Liver (tissue), 9 donors: Measurements from ENCODE around the gene CYP17A1. TPM values are rescaled to one million over a fixed set of nuclear protein-coding genes. Genes with fewer than 3 reads are reported as not detected.
A peak's percentile ranks its signal among the peaks of the same experiment; 100 is the strongest.

Experiments
- DNase-seq: peaks from one replicate; pipeline ENCODE4 v3.0.0-alpha.2; 2017; ENCODE audit warnings: low spot score
- H3K27ac ChIP-seq, 2 donors: one replicate each; pipeline ENCODE4 v1.7.0; 2013; ENCODE audit warnings: inconsistent platforms in 2 of 2, low read length in 2 of 2, control low read depth in 1 of 2, low read depth in 1 of 2, mild to moderate bottlenecking in 1 of 2
- H3K27me3 ChIP-seq, 4 donors: one replicate each; pipeline versions ENCODE4 v1.6.1 to v1.7.0; 2013; ENCODE audit warnings: low read length in 3 of 4, inconsistent platforms in 1 of 4, mild to moderate bottlenecking in 1 of 4, moderate library complexity in 1 of 4; ENCODE audit not compliant: control insufficient read depth in 4 of 4, insufficient read depth in 4 of 4
- H3K36me3 ChIP-seq, 4 donors: one replicate each; pipeline versions ENCODE4 v1.6.1 to v1.7.0; 2013; ENCODE audit warnings: low read length in 3 of 4, mild to moderate bottlenecking in 3 of 4, low read depth in 1 of 4, moderate library complexity in 1 of 4; ENCODE audit not compliant: control insufficient read depth in 4 of 4, insufficient read depth in 3 of 4
- H3K4me1 ChIP-seq, 4 donors: one replicate each; pipeline versions ENCODE4 v1.6.1 to v1.7.0; 2013; ENCODE audit warnings: low read length in 3 of 4, mild to moderate bottlenecking in 3 of 4, moderate library complexity in 1 of 4; ENCODE audit not compliant: control insufficient read depth in 4 of 4, insufficient read depth in 4 of 4
- H3K4me3 ChIP-seq, 3 donors: one replicate each; pipeline versions ENCODE4 v1.6.1 to v1.7.0; 2013; ENCODE audit warnings: low read length in 3 of 3, control low read depth in 1 of 3, low read depth in 1 of 3, mild to moderate bottlenecking in 1 of 3
- H3K9ac ChIP-seq, 2 donors: one replicate each; pipeline ENCODE4 v1.7.0; 2013; ENCODE audit warnings: low read length in 2 of 2, mild to moderate bottlenecking in 2 of 2, moderate library complexity in 2 of 2, control low read depth in 1 of 2, low read depth in 1 of 2
- H3K9me3 ChIP-seq, 4 donors: one replicate each; pipeline versions ENCODE4 v1.6.1 to v1.7.0; 2013; ENCODE audit warnings: low read length in 3 of 4; ENCODE audit not compliant: control insufficient read depth in 4 of 4
- ATF3 ChIP-seq: IDR thresholded peaks from 2 replicates; pipeline ENCODE4 v1.6.1; 2016; ENCODE audit warnings: antibody characterized with exemption
- CTCF ChIP-seq: fragments of 150-350 bp; IDR thresholded peaks from 2 replicates; pipeline ENCODE4 v1.5.1; 2017; ENCODE audit warnings: improper control_type of control experiment, low read depth, low read length; ENCODE audit not compliant: missing input control
- EGR1 ChIP-seq, 2 donors: IDR thresholded peaks; 2 replicates each; pipeline ENCODE4 v1.6.1; 2016 to 2018; ENCODE audit warnings: antibody characterized with exemption in 2 of 2, low read depth in 2 of 2
- FOXA1 ChIP-seq: IDR thresholded peaks from 2 replicates; pipeline ENCODE4 v1.6.1; 2016; ENCODE audit warnings: antibody characterized with exemption
- FOXA2 ChIP-seq: IDR thresholded peaks from 2 replicates; pipeline ENCODE4 v1.6.1; 2016; ENCODE audit warnings: antibody characterized with exemption
- GABPA ChIP-seq, 2 donors: IDR thresholded peaks in 1 of 2; conservative IDR thresholded peaks in 1 of 2; 2 replicates each; pipeline ENCODE4 v1.6.1; 2016; ENCODE audit warnings: antibody characterized with exemption in 2 of 2, mild to moderate bottlenecking in 1 of 2, moderate library complexity in 1 of 2
- HNF4A ChIP-seq, 2 donors: conservative IDR thresholded peaks; 2 replicates each; pipeline ENCODE4 v1.6.1; 2016; ENCODE audit warnings: antibody characterized with exemption in 2 of 2, mild to moderate bottlenecking in 2 of 2
- HNF4G ChIP-seq: IDR thresholded peaks from 2 replicates; pipeline ENCODE4 v1.6.1; 2016; ENCODE audit warnings: antibody characterized with exemption
- JUND ChIP-seq, 2 donors: IDR thresholded peaks; 2 replicates each; pipeline ENCODE4 v1.6.1; 2016; ENCODE audit warnings: antibody characterized with exemption in 2 of 2
- MAX ChIP-seq: IDR thresholded peaks from 2 replicates; pipeline ENCODE4 v1.6.1; 2016; ENCODE audit warnings: antibody characterized with exemption
- NR2F2 ChIP-seq: IDR thresholded peaks from 2 replicates; pipeline ENCODE4 v1.6.1; 2016; ENCODE audit warnings: antibody characterized with exemption
- RAD21 ChIP-seq, 2 donors: IDR thresholded peaks; 2 replicates each; pipeline ENCODE4 v1.6.1; 2016; ENCODE audit warnings: antibody characterized with exemption in 2 of 2, mild to moderate bottlenecking in 2 of 2
- REST ChIP-seq: IDR thresholded peaks from 2 replicates; pipeline ENCODE4 v1.6.1; 2016; ENCODE audit warnings: antibody characterized with exemption, mild to moderate bottlenecking
- RXRA ChIP-seq, 2 donors: IDR thresholded peaks; 2 replicates each; pipeline ENCODE4 v1.6.1; 2017 to 2018; ENCODE audit warnings: antibody characterized with exemption in 2 of 2, mild to moderate bottlenecking in 1 of 2
- SP1 ChIP-seq: IDR thresholded peaks from 2 replicates; pipeline ENCODE4 v1.6.1; 2018; ENCODE audit warnings: antibody characterized with exemption, mild to moderate bottlenecking
- TAF1 ChIP-seq: conservative IDR thresholded peaks from 2 replicates; pipeline ENCODE4 v1.6.1; 2016; ENCODE audit warnings: antibody characterized with exemption, mild to moderate bottlenecking
- YY1 ChIP-seq: IDR thresholded peaks from 2 replicates; pipeline ENCODE4 v1.6.1; 2016; ENCODE audit warnings: antibody characterized with exemption, mild to moderate bottlenecking
- ZBTB33 ChIP-seq: IDR thresholded peaks from 2 replicates; pipeline ENCODE4 v1.6.1; 2016; ENCODE audit warnings: antibody characterized with exemption
- WGBS: extraction: QIAGEN DNeasy Blood & Tissue Kit; methylation state at CpG from one replicate; pipeline ENCODE4 v1.1.7; 2013; 5-methylcytosine and 5-hydroxymethylcytosine counted together
- polyA plus RNA-seq, 2 donors: library from polyadenylated mRNA; stranded (reverse) in 1 of 2; unstranded in 1 of 2; fragments of 200-250 nt in 1 of 2; fragments of >200 nt in 1 of 2; fragmentation: Nextera tagmentation in 1 of 2; extraction: Ambion mirVana in 1 of 2; gene quantifications; one replicate each; pipeline versions ENCODE4 v1.2.1 to v1.2.3, GENCODE V29; 2013 to 2015
- total RNA-seq, 2 donors: library from RNA; depleted of rRNA; stranded (reverse); fragments of >200 nt; gene quantifications; one replicate each; pipeline ENCODE4 v1.2.3, GENCODE V29; 2014
- donor health status: healthy.
- donor health status: healthy.
- donor health status: healthy.
- donor health status: healthy.
- donor health status: healthy.

The CYP17A1 gene
- total and polyA plus RNA-seq, 4 donors: 0.16 to 13.1 (median 1.0) TPM; not detected in 1

DNA sequence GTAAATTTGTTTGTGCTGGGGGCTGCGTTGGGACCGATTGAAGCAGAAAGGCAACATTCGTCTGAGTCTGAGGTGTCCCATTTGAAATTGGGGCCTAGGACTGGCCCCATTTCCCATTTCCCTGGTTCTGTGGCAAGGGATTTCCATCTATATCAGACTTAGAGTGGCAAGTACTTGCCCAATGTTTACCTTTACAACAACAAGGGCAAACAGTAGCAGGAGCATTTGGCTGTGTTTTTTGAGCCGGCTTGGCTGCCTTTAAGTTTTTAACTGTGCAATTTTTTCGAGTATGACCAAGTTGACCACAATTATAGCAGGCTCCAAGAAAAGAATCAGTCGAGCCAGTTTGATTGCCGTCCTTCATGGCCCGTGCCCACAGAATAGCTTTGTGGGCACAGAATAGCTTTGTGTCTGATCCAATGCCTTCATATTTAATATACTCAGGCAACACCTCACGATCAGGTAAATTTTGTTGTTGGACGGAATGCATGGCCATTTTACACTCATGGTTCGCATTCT, 4.7 kb upstream of the CYP17A1 start:
- H3K27me3 ChIP-seq: no peaks in the 10 kb centered on the region
- peaks cover 1 to 22% (median 13%) of the 10 kb centered on the region in 4 donors for H3K4me1 ChIP-seq
- H3K27ac ChIP-seq: peak overlapping the region in 1 of 2 donors; percentile 60
- peaks cover 0 to 13% (median under 1%) of the 10 kb centered on the region in 4 donors for H3K9me3 ChIP-seq
- WGBS: 60% methylated on average over 11 of the region's 11 CpGs
- no peak overlapping the region for H3K9ac ChIP-seq
- TF ChIP-seq ATF3 (no peak), FOXA1 (peak; percentile 62), ZBTB33 (no peak), SP1 (peak; percentile 18), GABPA (IDR thresholded peaks at IDR 0.05 in 1 of 2, conservative IDR thresholded peaks at IDR 0.05 in 1 of 2) (no peak), RAD21 (IDR thresholded peaks at IDR 0.05) (peak; percentile 25 to 64), JUND (IDR thresholded peaks at IDR 0.05) (peak in 1 of 2 donors; percentile 20), REST (no peak), MAX (peak; percentile 9), EGR1 (IDR thresholded peaks at IDR 0.05; ENCODE audit: low read depth in 2 of 2) (no peak), CTCF (no peak), HNF4A (conservative IDR thresholded peaks at IDR 0.05) (peak; percentile 54 to 70), FOXA2 (peak; percentile 85), RXRA (IDR thresholded peaks at IDR 0.05) (peak in 1 of 2 donors; percentile 50), TAF1 (no peak), HNF4G (no peak), NR2F2 (no peak), YY1 (peak; percentile 46)
- no peak for DNase-seq
- no peak overlapping the region for H3K4me3 ChIP-seq
- H3K36me3 ChIP-seq: no peaks in the 10 kb centered on the region
